Measurements from ENCODE around the gene HMBS. TPM values are rescaled to one million over a fixed set of nuclear protein-coding genes. Genes with fewer than 3 reads are reported as not detected.
A peak's percentile ranks its signal among the peaks of the same experiment; 100 is the strongest.

HMBS gene
- total RNA-seq, 4 donors from 2014 or later: 7.2 to 11.7 (median 8.5) TPM

GRCh38 chr11:119116235-119116594, 31.5 kb downstream of the HMBS start:
- no peak for DNase-seq (ENCODE audit: low spot score)
- no peak for ATAC-seq (ENCODE audit: low FRiP score)
- TF ChIP-seq CTCF (IDR thresholded peaks at IDR 0.05): no peak

- no peak for DNase-seq (ENCODE audit: low spot score)
- TF ChIP-seq CTCF (IDR thresholded peaks at IDR 0.05): no peak
- no peak for ATAC-seq (ENCODE audit: low FRiP score)
These were observed 31.9 kb downstream of the HMBS start for GRCh38 chr11:119116601-119117000.

GRCh38 chr11:119117004-119117706, 32.5 kb downstream of the HMBS start:
- no peak for DNase-seq (ENCODE audit: low spot score)
- no peak for TF ChIP-seq CTCF (IDR thresholded peaks at IDR 0.05)
- ATAC-seq (ENCODE audit: low FRiP score): no peak

GRCh38 chr11:119118227-119118626, 33.5 kb downstream of the HMBS start:
- no peak for TF ChIP-seq CTCF (IDR thresholded peaks at IDR 0.05)
- DNase-seq (ENCODE audit: low spot score): no peak
- ATAC-seq (ENCODE audit: low FRiP score): no peak

GRCh38 chr11:119118946-119119345, 34.3 kb downstream of the HMBS start:
- TF ChIP-seq CTCF (IDR thresholded peaks at IDR 0.05): no peak
- DNase-seq (ENCODE audit: low spot score) (no peak), ATAC-seq (ENCODE audit: low FRiP score) (no peak)

GRCh38 chr11:119120639-119121007, 35.9 kb downstream of the HMBS start:
- ATAC-seq (ENCODE audit: low FRiP score): no peak
- TF ChIP-seq CTCF (IDR thresholded peaks at IDR 0.05): no peak
- DNase-seq (ENCODE audit: low spot score): no peak

GRCh38 chr11:119121008-119121810, 36.5 kb downstream of the HMBS start, which contains the start of gene HINFP:
Gene HINFP, plus strand, starts transcription at chr11:119121580. Its CDS starts 5,365 bp downstream, at chr11:119126945.
- no peak for TF ChIP-seq CTCF (IDR thresholded peaks at IDR 0.05)
- DNase-seq (ENCODE audit: low spot score): peak; percentile 96
- ATAC-seq (ENCODE audit: low FRiP score): peak; percentile 99
